GM18519 (cell line): ENCODE data around the gene SAE1.

Experiments
- ATAC-seq: cut with Tn5 transposase; IDR thresholded peaks from one replicate; pipeline ENCODE4 v1.9.1; 2021; ENCODE audit warnings: mild to moderate bottlenecking, moderate library complexity; ENCODE audit not compliant: unreplicated experiment, low FRiP score

Gene SAE1

DNA sequence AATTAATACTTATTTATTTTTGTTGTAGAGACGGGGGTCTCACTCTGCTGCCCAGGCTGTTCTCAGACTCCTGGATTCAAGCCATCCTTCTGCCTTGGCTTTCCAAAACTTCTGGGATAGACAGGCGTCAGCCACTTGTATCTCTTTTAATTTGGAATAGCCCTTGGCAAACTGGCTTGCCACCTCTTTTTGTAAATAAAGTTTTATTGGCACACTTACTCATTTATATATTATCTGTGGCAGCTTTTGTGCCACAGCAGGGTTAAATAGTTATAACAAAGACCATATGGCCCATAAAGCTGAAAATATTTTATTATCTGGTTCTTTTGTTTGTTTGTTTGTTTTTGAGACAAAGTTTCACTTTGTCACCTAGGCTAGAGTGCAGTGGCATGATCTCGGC lies 69.9 kb downstream of the SAE1 start:
- ATAC-seq, result no peak

DNA sequence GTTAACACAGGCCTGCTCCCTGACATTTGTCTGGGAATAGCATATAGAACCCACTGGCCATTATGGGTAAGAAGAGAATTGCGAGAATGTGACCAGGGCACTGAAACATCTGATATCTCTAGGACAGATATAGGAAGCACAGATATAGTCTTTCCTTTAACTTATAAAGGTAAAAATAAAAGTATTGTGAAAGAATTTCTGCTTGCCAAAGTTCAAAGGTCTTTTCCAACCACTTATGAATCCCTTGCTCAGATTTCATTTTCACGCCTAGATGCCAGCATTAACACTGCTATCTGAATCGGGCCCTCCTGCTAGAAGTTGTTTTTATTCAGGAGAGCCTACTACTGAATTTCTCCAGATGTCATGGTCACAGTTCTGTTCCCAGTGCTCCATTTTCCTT lies 72.6 kb downstream of the SAE1 start:
- no peak for ATAC-seq

DNA sequence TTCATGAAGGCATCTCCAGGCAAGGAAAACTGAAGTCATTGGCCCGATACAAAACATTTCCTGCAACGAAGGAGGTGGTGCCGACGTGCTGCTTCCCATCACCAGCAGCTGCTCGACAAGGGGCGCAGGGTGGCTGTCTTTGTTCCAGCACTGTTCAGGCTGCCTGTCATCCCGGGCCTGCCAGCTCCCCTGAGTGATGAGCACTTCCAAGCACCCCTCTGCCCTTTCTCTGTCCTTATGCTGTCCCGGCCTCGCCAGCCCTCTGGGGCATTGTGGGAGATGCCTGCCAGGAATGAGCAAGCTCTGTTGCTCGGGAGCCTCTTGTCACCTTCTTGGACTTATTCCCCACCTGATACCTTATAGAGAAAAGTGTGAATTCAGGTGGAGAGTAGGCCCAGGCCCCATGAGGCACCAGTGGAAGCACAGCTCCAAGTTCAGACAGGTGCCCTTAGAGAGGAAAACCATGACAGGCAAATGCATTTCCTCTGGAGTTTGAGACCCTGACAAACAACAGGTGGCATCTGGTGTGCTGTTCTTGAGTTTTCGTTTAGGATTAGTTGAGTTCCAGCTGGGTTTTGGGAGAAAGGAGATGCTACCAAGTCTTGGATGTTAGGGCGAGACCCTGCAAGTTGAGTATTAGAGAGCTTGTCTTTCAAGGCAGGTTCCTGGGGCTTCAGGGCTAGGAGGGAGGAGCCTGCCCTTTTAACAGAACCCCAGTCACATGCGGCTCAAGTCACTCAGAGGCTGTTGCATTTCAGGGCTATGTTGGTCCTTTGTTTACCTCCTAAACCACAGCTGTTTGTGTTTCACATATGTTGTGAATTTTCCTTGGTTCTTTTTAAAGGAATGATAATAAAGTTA lies 78.9 kb downstream of the SAE1 start:
- ATAC-seq, result no peak

DNA sequence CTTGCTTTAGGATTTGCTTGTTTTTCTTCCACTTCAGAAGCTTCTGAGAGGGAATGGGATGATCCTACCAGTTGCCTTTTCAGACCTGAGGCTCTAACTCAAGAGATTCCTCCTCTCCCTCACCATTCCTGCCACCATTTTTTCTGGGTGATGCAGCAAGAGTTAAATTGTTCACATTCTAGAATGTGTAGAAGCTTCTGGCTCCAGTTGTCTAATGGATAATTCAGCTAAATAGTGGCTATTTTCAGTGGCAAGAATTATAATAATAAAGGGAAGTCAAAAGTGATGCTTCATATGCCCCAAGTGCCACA lies 79.5 kb downstream of the SAE1 start:
- ATAC-seq, result no peak

DNA sequence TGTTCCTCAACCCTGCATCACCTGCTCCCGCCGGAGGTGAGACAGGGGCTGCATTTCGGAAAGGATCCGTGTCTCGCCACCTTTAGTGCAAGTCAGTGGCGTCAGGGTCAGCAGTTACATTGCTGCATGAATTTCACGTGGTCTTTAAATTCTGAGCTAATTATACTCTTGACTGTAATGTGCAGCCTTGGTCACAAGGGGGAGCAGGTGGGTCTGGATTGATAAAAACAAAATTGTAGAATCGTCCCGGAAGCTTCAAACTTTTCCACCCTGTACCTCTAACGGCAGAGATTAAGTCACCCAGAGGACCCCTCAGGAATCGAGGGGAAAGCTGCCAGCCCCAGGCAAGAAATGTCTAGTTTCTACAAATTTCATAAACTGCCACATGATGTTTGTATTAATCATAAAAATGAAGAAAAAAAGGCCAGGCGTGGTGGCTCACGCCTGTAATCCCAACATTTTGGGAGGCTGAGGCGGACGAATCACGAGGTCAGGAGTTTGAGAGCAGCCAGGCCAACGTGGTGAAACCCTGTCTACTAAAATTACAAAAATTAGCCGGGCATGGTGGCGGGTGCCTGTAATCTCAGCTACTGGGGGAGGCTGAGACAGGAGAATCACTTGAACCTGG lies 80.2 kb downstream of the SAE1 start:
- ATAC-seq, result no peak

DNA sequence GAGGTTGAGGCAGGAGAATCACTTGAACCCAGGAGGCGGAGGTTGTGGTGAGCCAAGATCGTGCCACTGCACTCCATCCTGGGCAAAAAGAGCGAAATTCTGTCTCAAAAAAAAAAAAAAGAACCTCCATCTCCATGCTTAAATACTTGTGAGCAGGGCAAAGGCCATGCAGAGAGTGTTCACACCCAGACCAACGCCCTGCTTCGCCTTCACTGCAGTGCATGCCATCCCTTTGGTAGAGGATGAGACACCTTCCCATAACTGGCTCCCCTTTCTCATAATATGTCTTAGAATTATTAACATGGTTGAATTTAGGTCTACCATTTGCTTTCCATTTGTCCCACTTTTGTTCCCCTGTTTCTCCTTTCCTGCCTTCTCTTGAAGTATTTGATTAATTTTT lies 84.9 kb downstream of the SAE1 start:
- ATAC-seq, result no peak

DNA sequence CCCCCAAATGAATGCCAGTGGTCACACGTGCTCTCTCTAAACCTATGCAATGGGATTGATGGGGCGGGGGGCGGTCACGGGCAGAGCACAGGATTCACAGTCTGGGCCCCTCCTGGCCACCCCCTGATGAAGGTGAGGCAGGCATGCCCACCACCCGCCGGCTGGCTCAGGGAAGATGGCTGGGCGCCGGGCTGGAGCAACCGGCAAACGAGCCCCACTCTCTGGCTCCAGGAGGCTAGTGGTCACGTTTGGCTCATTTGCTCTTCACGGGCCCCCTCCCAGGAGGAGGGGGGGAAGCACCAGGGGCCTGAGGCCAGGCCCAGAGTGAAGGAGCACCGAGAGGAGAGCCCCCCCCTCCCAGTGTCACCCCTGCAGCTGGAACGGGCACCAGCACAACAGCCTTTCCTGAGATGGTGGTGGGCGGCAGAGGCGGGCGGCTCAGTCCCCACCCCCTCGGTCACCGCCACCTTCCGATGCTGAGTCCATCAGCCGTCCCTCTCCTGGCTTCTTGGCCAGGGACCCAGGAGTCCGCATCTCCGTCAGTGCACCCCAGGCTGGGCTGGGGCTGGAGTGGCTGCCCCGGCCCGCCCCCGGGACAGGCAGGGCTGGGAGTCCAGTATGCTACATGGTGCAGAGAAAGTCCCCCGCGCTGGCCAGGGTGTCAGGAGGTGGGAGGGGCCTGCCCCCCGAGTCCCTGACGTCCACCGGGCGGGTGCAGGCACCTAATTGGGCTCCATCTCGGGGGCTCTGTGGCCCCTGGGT lies 90.6 kb downstream of the SAE1 start:
- ATAC-seq, result no peak

DNA sequence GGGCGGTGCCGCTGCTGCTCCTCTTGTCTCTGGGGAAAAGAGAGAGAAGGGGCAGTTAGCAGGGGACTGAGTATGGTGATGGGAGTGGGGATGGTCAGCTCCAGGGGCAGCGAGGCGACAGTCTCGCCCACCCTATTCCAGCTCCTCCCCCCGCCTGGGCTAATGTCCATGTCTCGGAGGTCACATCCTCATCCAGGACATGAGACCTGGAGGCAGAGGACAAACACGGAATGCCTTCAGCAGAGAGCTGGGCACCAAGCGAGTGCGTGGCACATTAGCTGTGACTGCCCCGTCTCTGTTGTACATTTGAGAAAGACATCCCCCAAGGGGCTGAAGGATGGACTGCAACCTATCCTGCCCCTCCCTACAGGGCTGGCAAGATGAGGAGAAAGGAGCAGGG lies 91.3 kb downstream of the SAE1 start:
- no peak for ATAC-seq

DNA sequence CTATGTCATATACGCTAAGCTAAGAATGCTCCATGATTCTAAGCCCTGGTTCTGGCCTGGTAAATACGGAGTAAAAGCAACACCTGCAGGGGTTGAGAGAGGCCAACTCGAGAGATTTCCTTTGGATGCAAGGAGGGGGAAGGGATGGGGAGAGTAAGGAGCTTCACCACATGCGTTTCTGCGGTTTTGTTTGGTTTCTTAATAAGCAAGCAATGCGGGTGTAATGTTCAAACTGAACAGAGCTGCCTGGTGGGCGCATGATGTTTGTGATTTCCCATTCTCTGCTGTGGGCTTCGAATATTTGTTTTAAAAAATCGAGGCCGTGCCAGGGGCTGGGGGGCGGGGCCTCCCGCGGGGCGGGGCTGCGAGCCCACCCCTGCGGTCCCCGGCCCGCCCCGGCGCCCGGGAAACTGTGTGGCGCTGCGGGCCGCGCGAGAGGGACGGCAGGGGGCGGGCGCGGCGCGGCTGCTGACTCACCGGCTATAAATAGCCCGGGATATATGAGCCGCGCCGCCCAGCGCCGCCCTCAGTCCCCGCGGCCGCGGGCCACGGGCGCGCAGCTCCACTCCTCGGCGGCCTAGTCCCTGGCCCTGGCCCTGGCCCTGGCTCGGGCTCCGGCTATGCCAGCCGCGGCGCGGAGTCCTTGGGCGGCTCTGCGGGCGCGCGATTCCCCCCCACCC lies 95.3 kb downstream of the SAE1 start:
- no peak for ATAC-seq

DNA sequence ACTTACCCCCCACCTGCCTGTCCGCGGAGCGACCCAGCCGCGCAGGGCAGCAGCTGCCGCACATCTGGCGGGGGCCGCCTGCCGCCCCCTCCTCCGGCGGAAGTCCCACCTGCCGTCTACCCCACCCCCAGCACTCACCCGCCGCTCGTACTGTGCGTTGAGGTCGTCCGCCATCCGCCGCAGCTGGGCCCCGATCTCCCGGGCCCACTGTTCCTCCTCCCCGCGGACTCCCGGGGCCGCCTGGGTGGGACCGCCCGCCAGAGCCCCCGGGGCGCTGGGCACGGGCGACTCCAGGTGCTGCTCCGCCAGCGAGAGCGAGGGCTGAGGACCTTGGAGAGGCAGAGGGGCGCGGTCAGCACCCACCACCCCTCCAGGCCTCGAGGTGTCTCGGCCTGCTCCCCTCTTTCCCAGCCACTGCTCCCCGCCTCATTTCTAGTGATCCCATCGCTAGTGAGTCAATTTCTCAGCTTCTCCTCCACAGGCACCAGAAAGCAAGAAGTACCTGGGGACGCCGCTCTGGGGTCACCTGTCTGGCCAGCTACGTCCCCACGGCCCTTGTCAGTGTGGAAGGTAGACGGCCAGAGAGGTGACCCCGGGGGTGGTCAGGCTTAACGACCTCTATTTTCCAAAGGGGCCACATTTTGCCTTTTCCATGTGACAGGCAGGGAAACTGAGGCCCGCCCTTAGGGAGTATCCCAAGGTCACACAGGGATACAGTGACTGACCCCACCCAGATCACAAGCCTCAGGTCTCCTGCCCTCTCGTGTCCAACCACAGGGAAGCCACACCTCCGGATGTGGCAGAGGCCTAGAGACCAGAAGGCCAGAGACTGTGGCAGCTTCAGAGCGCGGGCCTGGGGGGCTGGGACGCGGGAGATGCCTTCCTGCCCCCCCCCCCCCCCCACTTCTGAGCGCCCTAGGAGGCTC lies 96.1 kb downstream of the SAE1 start:
- ATAC-seq, result no peak

DNA sequence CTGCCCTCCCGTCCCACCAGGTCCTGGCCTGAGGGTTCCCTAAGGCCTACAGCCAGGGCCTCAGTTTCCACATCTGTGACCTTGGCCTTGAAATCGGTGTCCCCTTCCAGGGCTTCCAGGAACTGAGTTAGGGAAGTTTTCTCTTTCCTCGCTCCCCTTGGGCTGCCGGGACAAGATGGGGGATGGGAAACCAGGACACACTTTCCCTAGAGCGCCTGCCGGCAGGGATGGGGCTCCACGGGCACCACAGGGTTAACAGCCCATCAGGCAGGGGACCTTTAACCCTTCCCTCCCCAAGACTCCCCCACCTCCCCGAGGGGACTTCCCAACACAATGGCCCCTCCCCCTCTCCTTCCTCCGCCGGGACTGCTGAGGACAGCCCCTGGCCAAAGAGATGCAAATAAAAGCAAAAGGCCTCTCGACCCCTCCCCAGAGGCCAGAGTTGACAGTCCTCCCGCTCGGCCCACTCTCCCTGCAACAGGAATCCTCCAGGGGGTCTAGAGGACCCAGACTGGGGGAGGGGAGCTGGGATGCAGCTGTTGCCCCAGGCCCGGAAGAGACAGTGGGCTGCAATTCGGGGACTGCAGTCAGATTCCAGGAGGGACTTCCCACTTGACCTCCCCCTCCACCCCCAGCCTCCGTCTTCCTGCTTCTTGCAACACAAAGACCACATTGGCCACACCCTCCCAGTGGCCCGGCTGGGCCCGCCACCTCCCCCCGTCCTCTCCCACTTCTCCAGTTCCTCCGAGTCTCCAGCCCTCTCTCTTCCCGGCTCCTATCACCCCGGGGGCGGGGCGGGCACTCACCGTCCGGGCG lies 96.9 kb downstream of the SAE1 start:
- ATAC-seq, result no peak

DNA sequence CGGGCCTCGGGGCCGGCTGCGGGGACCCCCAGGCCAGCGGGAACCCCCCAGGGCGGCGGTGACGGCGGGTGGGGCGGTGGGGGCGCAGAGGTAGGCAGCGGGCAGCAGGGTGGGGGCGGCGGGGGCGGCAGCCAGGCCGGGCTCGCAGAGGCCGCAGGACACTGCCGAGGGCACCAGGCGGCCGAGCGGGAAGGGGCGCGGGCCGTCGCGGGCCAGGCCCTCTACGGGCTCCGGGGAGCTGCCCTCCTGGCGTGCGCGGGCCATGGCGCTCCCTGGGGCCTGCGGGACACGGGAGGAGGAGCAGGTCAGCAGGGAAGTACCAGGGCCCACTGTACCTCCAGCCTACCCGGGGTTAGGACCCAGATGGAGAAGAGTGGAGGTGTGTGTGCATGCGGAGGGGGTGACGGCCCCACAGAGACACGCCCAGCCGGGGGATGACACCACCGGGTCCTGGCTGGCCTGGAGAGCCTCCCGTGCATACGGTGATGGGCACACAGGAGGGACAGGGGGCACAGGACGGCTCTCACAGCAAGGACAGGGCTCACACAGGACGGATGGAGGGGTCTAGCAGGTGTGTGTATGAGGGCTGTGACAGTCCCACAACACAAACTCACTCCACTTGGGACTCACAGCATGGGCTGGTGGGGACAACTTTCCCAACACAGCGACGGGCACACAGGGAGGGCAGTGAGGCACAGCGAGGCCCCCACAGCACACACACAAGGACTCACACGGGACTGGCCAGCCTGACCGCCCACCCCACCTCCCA lies 97.7 kb downstream of the SAE1 start:
- no peak for ATAC-seq

DNA sequence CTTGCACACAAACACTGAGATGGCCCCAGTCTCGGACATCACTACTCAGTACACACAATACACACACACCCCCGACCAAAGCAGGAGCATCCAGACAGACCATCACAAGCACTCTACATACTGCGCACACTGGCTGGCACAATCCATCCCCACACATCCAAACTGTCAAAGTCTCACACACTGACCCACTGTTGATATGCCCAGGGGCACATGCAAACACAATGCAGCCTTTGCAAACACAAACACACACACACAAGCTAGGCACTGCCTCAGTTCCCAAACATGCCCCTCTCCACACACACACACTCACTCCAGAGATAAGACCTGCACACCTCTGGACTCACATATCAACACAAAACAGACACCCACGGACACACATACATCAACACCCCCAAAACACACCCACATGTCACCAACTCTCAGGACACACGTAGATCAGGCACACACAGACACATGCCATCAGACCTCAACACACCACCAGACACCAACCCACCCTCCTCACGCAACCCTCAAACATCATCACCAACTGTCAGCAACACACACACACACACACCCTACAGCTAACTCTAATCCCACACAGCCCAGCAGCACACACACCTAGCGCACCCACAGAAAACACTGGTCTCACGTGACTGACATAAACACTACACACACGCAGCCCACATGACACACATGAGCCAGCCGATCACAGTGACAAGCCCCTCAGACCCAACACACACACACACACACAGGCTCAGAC lies 98.5 kb downstream of the SAE1 start:
- no peak for ATAC-seq

DNA sequence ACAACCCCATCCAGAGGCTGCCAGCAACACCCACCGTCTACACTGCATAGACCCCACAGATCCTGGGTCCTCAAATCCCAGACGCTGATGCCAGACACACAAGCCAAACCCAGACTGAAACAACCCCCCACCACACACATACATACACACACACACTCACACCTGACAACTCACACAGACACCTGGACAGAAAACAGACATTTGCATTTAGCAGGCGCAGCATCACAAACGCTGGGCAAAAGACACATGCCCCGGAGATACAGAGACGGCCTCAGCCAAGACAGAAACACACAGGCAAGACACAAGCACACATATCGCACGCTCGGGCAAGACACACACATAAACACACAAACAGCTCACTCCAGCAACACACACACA lies 99.0 kb downstream of the SAE1 start:
- ATAC-seq, result no peak

DNA sequence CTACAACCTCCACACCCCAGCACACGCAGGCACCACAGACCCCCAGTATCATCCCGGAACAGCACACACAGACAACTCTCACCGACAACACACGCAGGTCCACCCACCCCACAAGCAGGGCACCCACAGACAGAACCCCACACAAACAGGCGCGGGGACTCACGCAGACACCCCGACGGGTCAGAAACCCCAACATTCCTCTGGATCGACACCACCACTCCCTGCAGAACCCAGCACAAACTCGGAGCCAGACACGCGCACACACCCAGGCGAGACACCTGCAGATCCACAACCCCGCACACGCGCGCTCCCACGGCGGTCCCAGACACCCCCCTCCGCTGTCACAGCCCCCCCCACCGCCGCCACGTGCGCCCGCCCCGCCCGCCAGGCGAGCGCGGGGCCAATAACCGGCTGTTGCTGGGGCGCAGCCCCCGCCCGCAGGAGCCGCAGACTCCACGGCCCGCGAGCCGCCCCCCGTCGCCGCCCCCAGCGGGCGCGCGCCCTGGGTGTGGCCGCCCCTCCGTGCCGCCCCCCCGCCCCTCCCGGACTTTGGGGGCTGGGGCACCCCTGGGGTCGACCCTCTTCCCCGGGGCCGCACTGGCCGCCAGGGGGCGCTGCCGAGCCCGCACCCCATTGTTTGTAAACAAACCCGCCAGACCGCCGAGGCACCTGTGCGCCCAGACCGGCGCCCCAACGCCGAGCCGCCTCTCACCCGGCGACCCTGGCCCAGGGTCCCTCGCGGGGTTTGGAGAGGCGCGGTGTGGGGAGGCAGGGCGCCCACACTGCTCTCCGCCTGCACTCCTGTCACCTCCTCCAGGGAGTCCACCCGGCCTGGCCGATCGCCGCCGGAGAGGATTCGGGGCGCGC lies 99.7 kb downstream of the SAE1 start:
- ATAC-seq, result no peak

DNA sequence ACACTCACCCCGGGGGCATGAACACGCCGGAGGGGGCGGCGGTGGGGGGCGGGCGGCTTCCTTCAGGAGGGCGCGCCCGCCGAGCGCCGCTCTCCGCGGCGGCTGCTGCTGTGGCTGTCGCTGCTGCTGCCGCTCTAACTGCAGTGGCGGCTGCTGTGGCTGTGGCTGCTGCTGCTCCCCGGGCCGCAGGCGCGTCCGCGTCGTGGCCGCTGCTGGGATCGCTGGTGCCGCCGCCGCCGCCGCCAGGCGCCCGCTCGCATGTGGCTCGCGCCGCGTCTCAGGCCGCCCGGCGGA lies 100.2 kb downstream of the SAE1 start, which contains the start of gene BBC3:
Gene BBC3, minus strand, starts transcription at position 279 of the 294 bp plus-strand sequence. CDS start 2,768 bp downstream, outside the sequence.
- ATAC-seq, result no peak
